Endothelial cell of umbilical vein (primary cell): Measurements from ENCODE around the gene ADIRF. TPM values are rescaled to one million over a fixed set of nuclear protein-coding genes. Genes with fewer than 3 reads are reported as not detected.
"Not testable (repeated sequence)": the region's sequence is repeated elsewhere in the genome, so short reads cannot be mapped to it uniquely, and the experiment has no call there.

Source experiments
- BruUV-seq: library from RNA; stranded (reverse); fragments of 400-500 nt; replicated peaks from 2 replicates; lab custom pipeline; 2021; lab: Mats Ljungman, UMichigan
- CTCF ChIA-PET: fragments of 300-600, 350-600 bp; sonication (Branson Sonifier 250); formaldehyde crosslinking; loops from one replicate; lab custom pipeline; 2021; ENCODE audit warnings: antibody characterized with exemption, inconsistent platforms; lab: Charles Lee
- POLR2A ChIA-PET: fragments of 300-600, 350-600 bp; sonication (Branson Sonifier 250); formaldehyde crosslinking; loops from one replicate; lab custom pipeline; 2021; ENCODE audit warnings: antibody characterized with exemption, inconsistent platforms; lab: Charles Lee
- DNase-seq: peaks from one replicate; pipeline ENCODE4 v3.0.0-alpha.2; 2011; ENCODE audit warnings: low read depth, low spot score
- FAIRE-seq: peaks from 2 replicates; lab custom pipeline; 2011; peaks lifted over from hg19 to GRCh38; lab: Jason Lieb, UNC
- H2AFZ ChIP-seq: 2 replicates; pipeline ENCODE4 v1.6.0; 2012; ENCODE audit warnings: low read depth, low read length, control low read depth, inconsistent platforms
- H3K27ac ChIP-seq: 2 replicates; pipeline ENCODE4 v1.5.1; 2011; ENCODE audit warnings: low read depth, mild to moderate bottlenecking, control low read depth, low read length, moderate library complexity; ENCODE audit not compliant: insufficient read depth
- H3K27me3 ChIP-seq, 2 experiments: 2 replicates each; pipeline versions ENCODE4 v1.6.0 to v1.6.1; 2011; ENCODE audit warnings: low read length in 2 of 2, mixed read lengths in 1 of 2; ENCODE audit not compliant: control insufficient read depth in 2 of 2, insufficient read depth in 2 of 2
- H3K36me3 ChIP-seq, 2 experiments: 2 replicates in 1 of 2; 3 replicates in 1 of 2; pipeline ENCODE4 v1.5.1; 2011; ENCODE audit warnings: low read length in 2 of 2, mild to moderate bottlenecking in 1 of 2, moderate library complexity in 1 of 2; ENCODE audit not compliant: control insufficient read depth in 2 of 2, insufficient read depth in 2 of 2; ENCODE audit errors: extremely low read depth in 1 of 2
- H3K4me1 ChIP-seq: 3 replicates; pipeline ENCODE4 v1.5.1; 2011; ENCODE audit warnings: mild to moderate bottlenecking, low read length; ENCODE audit not compliant: control insufficient read depth, insufficient read depth; ENCODE audit errors: extremely low read depth
- H3K4me2 ChIP-seq: 2 replicates; pipeline ENCODE4 v1.6.1; 2011; ENCODE audit warnings: low read length, control low read depth, mixed read lengths; ENCODE audit not compliant: insufficient read depth
- H3K4me3 ChIP-seq, 3 experiments: fragments of 200-600 bp in 1 of 3; sonication (generic), shearing (Covaris generic) in 1 of 3; replicated peaks in 1 of 3; 2 replicates each; pipeline ENCODE4 v1.5.1; 2011 to 2016; ENCODE audit warnings: control low read depth in 3 of 3, low read length in 3 of 3, mild to moderate bottlenecking in 2 of 3, inconsistent platforms in 1 of 3, low read depth in 1 of 3, moderate library complexity in 1 of 3; ENCODE audit not compliant: insufficient read depth in 1 of 3
- H3K79me2 ChIP-seq: 2 replicates; pipeline ENCODE4 v1.6.0; 2012; ENCODE audit warnings: low read length, inconsistent platforms; ENCODE audit not compliant: control insufficient read depth, insufficient read depth
- H3K9ac ChIP-seq: replicated peaks from 2 replicates; pipeline ENCODE3; 2011; ENCODE audit warnings: low read length, control low read depth; ENCODE audit not compliant: insufficient read depth; ENCODE audit errors: extremely low read depth
- H3K9me1 ChIP-seq: replicated peaks from 3 replicates; pipeline ENCODE4 v1.6.0; 2011; ENCODE audit warnings: mild to moderate bottlenecking, low read length; ENCODE audit not compliant: control insufficient read depth, insufficient read depth; ENCODE audit errors: extremely low read depth
- H3K9me3 ChIP-seq: replicated peaks from 2 replicates; pipeline ENCODE4 v1.5.1; 2012; ENCODE audit warnings: low read length, inconsistent platforms; ENCODE audit not compliant: control insufficient read depth, insufficient read depth
- H4K20me1 ChIP-seq: replicated peaks from 2 replicates; pipeline ENCODE3; 2011; ENCODE audit warnings: mild to moderate bottlenecking, low read length; ENCODE audit not compliant: control insufficient read depth, insufficient read depth; ENCODE audit errors: extremely low read depth
- CTCF ChIP-seq, 2 donors: IDR thresholded peaks; 1 replicate in 1 of 2; 2 replicates in 1 of 2; pipeline ENCODE4 v1.5.1; 2011; ENCODE audit warnings: low read length in 2 of 2, mild to moderate bottlenecking in 2 of 2, moderate library complexity in 2 of 2, control low read depth in 1 of 2, inconsistent platforms in 1 of 2, low read depth in 1 of 2; ENCODE audit not compliant: insufficient read depth in 1 of 2; ENCODE audit errors: extremely low read depth in 1 of 2
- EZH2 ChIP-seq: IDR thresholded peaks from 2 replicates; pipeline ENCODE4 v1.6.1; 2012; ENCODE audit warnings: borderline replicate concordance, low read depth, mild to moderate bottlenecking, moderate library complexity, low read length, inconsistent platforms; ENCODE audit not compliant: severe bottlenecking
- FOS ChIP-seq: IDR thresholded peaks from 2 replicates; pipeline ENCODE4 v1.6.1; 2011; ENCODE audit warnings: mild to moderate bottlenecking, low read length, moderate library complexity, borderline replicate concordance; ENCODE audit not compliant: insufficient read depth
- GATA2 ChIP-seq: IDR thresholded peaks from 2 replicates; pipeline ENCODE4 v1.7.0; 2011; ENCODE audit warnings: low read depth, mild to moderate bottlenecking, moderate library complexity, mixed read lengths, low read length; ENCODE audit not compliant: insufficient read length, insufficient read depth
- JUN ChIP-seq: IDR thresholded peaks from 2 replicates; pipeline ENCODE4 v1.6.1; 2011; ENCODE audit warnings: borderline replicate concordance, low read depth; ENCODE audit not compliant: insufficient read length, insufficient read depth
- MAX ChIP-seq: IDR thresholded peaks from 2 replicates; pipeline ENCODE4 v1.6.1; 2011; ENCODE audit not compliant: insufficient read depth, insufficient read length
- MYC ChIP-seq: IDR thresholded peaks from one replicate; pipeline ENCODE4 v1.6.1; 2011; ENCODE audit warnings: mild to moderate bottlenecking, low read depth, low read length
- POLR2A ChIP-seq: IDR thresholded peaks from 2 replicates; pipeline ENCODE4 v1.6.1; 2012; ENCODE audit warnings: low read depth, mild to moderate bottlenecking, control low read depth, low read length
- POLR2AphosphoS5 ChIP-seq: IDR thresholded peaks from 2 replicates; pipeline ENCODE4 v1.6.1; 2012; ENCODE audit warnings: low read depth, mild to moderate bottlenecking, control low read depth, low read length, moderate library complexity; ENCODE audit not compliant: insufficient read depth
- dilution Hi-C: fragments of 300-500 bp; cut with MboI; formaldehyde crosslinking; loops from one replicate; pipeline ENCODE4 v1.15.0; 2019; ENCODE audit warnings: low sequenced_read_pairs; ENCODE audit not compliant: extremely low pct_ligation_motif_present
- intact Hi-C: fragments of 100-400 bp; cut with micrococcal nuclease; formaldehyde crosslinking; loops from one replicate; pipeline ENCODE4 v1.10.0; 2022
- polyA plus RNA-seq, 4 experiments: library from polyadenylated mRNA; depleted of rRNA in 3 of 4; stranded (reverse) in 3 of 4; unstranded in 1 of 4; fragments of >200 nt; gene quantifications; 2 replicates each; pipeline versions ENCODE4 v1.2.1 to v1.2.3, GENCODE V29; 2011 to 2012; ENCODE audit warnings: missing spikeins in 1 of 4
- total RNA-seq: library from RNA; stranded (reverse); gene quantifications from 2 replicates; pipeline ENCODE4 v1.2.3, GENCODE V29; 2021

Gene ADIRF
- total and polyA plus RNA-seq, 2 donors (not counting 3 experiments of a cell fraction or from before 2014, with no cell fraction given), result 3.7 to 4.4 TPM

- dilution Hi-C loops, H3K79me2 ChIP-seq, CTCF ChIA-PET, H3K4me1 ChIP-seq, H3K36me3 ChIP-seq, H3K27me3 ChIP-seq, BruUV-seq, H3K4me2 ChIP-seq, intact Hi-C loops, H3K9me3 ChIP-seq, FAIRE-seq, POLR2A ChIA-PET, H2AFZ ChIP-seq, H3K9me1 ChIP-seq, H4K20me1 ChIP-seq, DNase-seq, H3K9ac ChIP-seq, H3K4me3 ChIP-seq, H3K27ac ChIP-seq: not testable (repeated sequence)
These were observed 31.6 kb downstream of the ADIRF start for GRCh38 chr10:86999802-87000403.

GRCh38 chr10:87000491-87000890, 32.2 kb downstream of the ADIRF start:
- FAIRE-seq, result no peak
- POLR2A ChIA-PET, result no interaction called here
- peak; percentile 4 for DNase-seq

More at GRCh38 chr10:87000491-87000890, 32.2 kb downstream of the ADIRF start:
- Histone ChIP-seq H3K27me3 (no peaks in the 10 kb centered on the region), H4K20me1 (no peaks in the 10 kb centered on the region), H3K9ac (no peak overlapping the region), H3K4me1 (no peaks in the 10 kb centered on the region), H3K4me3 (no peak overlapping the region), H2AFZ (no peak overlapping the region), H3K79me2 (no peaks in the 10 kb centered on the region), H3K27ac (no peak overlapping the region), H3K9me1 (no peaks in the 10 kb centered on the region), H3K9me3 (no peaks in the 10 kb centered on the region), H3K36me3 (no peaks in the 10 kb centered on the region), H3K4me2 (no peak overlapping the region)
- dilution Hi-C loops, result no loop called here
- TF ChIP-seq CTCF (IDR thresholded peaks at IDR 0.05; ENCODE audit: extremely low read depth in 1 of 2, insufficient read depth in 1 of 2, low read depth in 1 of 2, low read length in 2 of 2) (no peak), MYC (no peak), MAX (no peak), POLR2AphosphoS5 (no peak), POLR2A (no peak), GATA2 (no peak), FOS (no peak), JUN (no peak), EZH2 (no peak)
- BruUV-seq, result no TSS peak
- CTCF ChIA-PET, result no interaction called here
- intact Hi-C loops, result no loop called here
